Endothelial cell of umbilical vein (primary cell): ENCODE data around the gene CXCL13. TPM values are rescaled to one million over a fixed set of nuclear protein-coding genes. Genes with fewer than 3 reads are reported as not detected.

Experiments used
- BruUV-seq: library from RNA; stranded (reverse); fragments of 400-500 nt; replicated peaks from 2 replicates; lab custom pipeline; 2021; lab: Mats Ljungman, UMichigan
- CTCF ChIA-PET: fragments of 300-600, 350-600 bp; sonication (Branson Sonifier 250); formaldehyde crosslinking; loops from one replicate; lab custom pipeline; 2021; ENCODE audit warnings: antibody characterized with exemption, inconsistent platforms; lab: Charles Lee
- POLR2A ChIA-PET: fragments of 300-600, 350-600 bp; sonication (Branson Sonifier 250); formaldehyde crosslinking; loops from one replicate; lab custom pipeline; 2021; ENCODE audit warnings: antibody characterized with exemption, inconsistent platforms; lab: Charles Lee
- DNase-seq: peaks from one replicate; pipeline ENCODE4 v3.0.0-alpha.2; 2011; ENCODE audit warnings: low read depth, low spot score
- FAIRE-seq: peaks from 2 replicates; lab custom pipeline; 2011; peaks lifted over from hg19 to GRCh38; lab: Jason Lieb, UNC
- H2AFZ ChIP-seq: 2 replicates; pipeline ENCODE4 v1.6.0; 2012; ENCODE audit warnings: low read depth, low read length, control low read depth, inconsistent platforms
- H3K27ac ChIP-seq: 2 replicates; pipeline ENCODE4 v1.5.1; 2011; ENCODE audit warnings: low read depth, mild to moderate bottlenecking, control low read depth, low read length, moderate library complexity; ENCODE audit not compliant: insufficient read depth
- H3K27me3 ChIP-seq, 2 experiments: 2 replicates each; pipeline versions ENCODE4 v1.6.0 to v1.6.1; 2011; ENCODE audit warnings: low read length in 2 of 2, mixed read lengths in 1 of 2; ENCODE audit not compliant: control insufficient read depth in 2 of 2, insufficient read depth in 2 of 2
- H3K36me3 ChIP-seq, 2 experiments: 2 replicates in 1 of 2; 3 replicates in 1 of 2; pipeline ENCODE4 v1.5.1; 2011; ENCODE audit warnings: low read length in 2 of 2, mild to moderate bottlenecking in 1 of 2, moderate library complexity in 1 of 2; ENCODE audit not compliant: control insufficient read depth in 2 of 2, insufficient read depth in 2 of 2; ENCODE audit errors: extremely low read depth in 1 of 2
- H3K4me1 ChIP-seq: 3 replicates; pipeline ENCODE4 v1.5.1; 2011; ENCODE audit warnings: mild to moderate bottlenecking, low read length; ENCODE audit not compliant: control insufficient read depth, insufficient read depth; ENCODE audit errors: extremely low read depth
- H3K4me2 ChIP-seq: 2 replicates; pipeline ENCODE4 v1.6.1; 2011; ENCODE audit warnings: low read length, control low read depth, mixed read lengths; ENCODE audit not compliant: insufficient read depth
- H3K4me3 ChIP-seq, 3 experiments: fragments of 200-600 bp in 1 of 3; sonication (generic), shearing (Covaris generic) in 1 of 3; replicated peaks in 1 of 3; 2 replicates each; pipeline ENCODE4 v1.5.1; 2011 to 2016; ENCODE audit warnings: control low read depth in 3 of 3, low read length in 3 of 3, mild to moderate bottlenecking in 2 of 3, inconsistent platforms in 1 of 3, low read depth in 1 of 3, moderate library complexity in 1 of 3; ENCODE audit not compliant: insufficient read depth in 1 of 3
- H3K79me2 ChIP-seq: 2 replicates; pipeline ENCODE4 v1.6.0; 2012; ENCODE audit warnings: low read length, inconsistent platforms; ENCODE audit not compliant: control insufficient read depth, insufficient read depth
- H3K9ac ChIP-seq: replicated peaks from 2 replicates; pipeline ENCODE3; 2011; ENCODE audit warnings: low read length, control low read depth; ENCODE audit not compliant: insufficient read depth; ENCODE audit errors: extremely low read depth
- H3K9me1 ChIP-seq: replicated peaks from 3 replicates; pipeline ENCODE4 v1.6.0; 2011; ENCODE audit warnings: mild to moderate bottlenecking, low read length; ENCODE audit not compliant: control insufficient read depth, insufficient read depth; ENCODE audit errors: extremely low read depth
- H3K9me3 ChIP-seq: replicated peaks from 2 replicates; pipeline ENCODE4 v1.5.1; 2012; ENCODE audit warnings: low read length, inconsistent platforms; ENCODE audit not compliant: control insufficient read depth, insufficient read depth
- H4K20me1 ChIP-seq: replicated peaks from 2 replicates; pipeline ENCODE3; 2011; ENCODE audit warnings: mild to moderate bottlenecking, low read length; ENCODE audit not compliant: control insufficient read depth, insufficient read depth; ENCODE audit errors: extremely low read depth
- CTCF ChIP-seq, 2 donors: IDR thresholded peaks; 1 replicate in 1 of 2; 2 replicates in 1 of 2; pipeline ENCODE4 v1.5.1; 2011; ENCODE audit warnings: low read length in 2 of 2, mild to moderate bottlenecking in 2 of 2, moderate library complexity in 2 of 2, control low read depth in 1 of 2, inconsistent platforms in 1 of 2, low read depth in 1 of 2; ENCODE audit not compliant: insufficient read depth in 1 of 2; ENCODE audit errors: extremely low read depth in 1 of 2
- GATA2 ChIP-seq: IDR thresholded peaks from 2 replicates; pipeline ENCODE4 v1.7.0; 2011; ENCODE audit warnings: low read depth, mild to moderate bottlenecking, moderate library complexity, mixed read lengths, low read length; ENCODE audit not compliant: insufficient read length, insufficient read depth
- JUN ChIP-seq: IDR thresholded peaks from 2 replicates; pipeline ENCODE4 v1.6.1; 2011; ENCODE audit warnings: borderline replicate concordance, low read depth; ENCODE audit not compliant: insufficient read length, insufficient read depth
- MAX ChIP-seq: IDR thresholded peaks from 2 replicates; pipeline ENCODE4 v1.6.1; 2011; ENCODE audit not compliant: insufficient read depth, insufficient read length
- POLR2AphosphoS5 ChIP-seq: IDR thresholded peaks from 2 replicates; pipeline ENCODE4 v1.6.1; 2012; ENCODE audit warnings: low read depth, mild to moderate bottlenecking, control low read depth, low read length, moderate library complexity; ENCODE audit not compliant: insufficient read depth
- dilution Hi-C: fragments of 300-500 bp; cut with MboI; formaldehyde crosslinking; loops from one replicate; pipeline ENCODE4 v1.15.0; 2019; ENCODE audit warnings: low sequenced_read_pairs; ENCODE audit not compliant: extremely low pct_ligation_motif_present
- intact Hi-C: fragments of 100-400 bp; cut with micrococcal nuclease; formaldehyde crosslinking; loops from one replicate; pipeline ENCODE4 v1.10.0; 2022
- polyA plus RNA-seq, 4 experiments: library from polyadenylated mRNA; depleted of rRNA in 3 of 4; stranded (reverse) in 3 of 4; unstranded in 1 of 4; fragments of >200 nt; gene quantifications; 2 replicates each; pipeline versions ENCODE4 v1.2.1 to v1.2.3, GENCODE V29; 2011 to 2012; ENCODE audit warnings: missing spikeins in 1 of 4
- total RNA-seq: library from RNA; stranded (reverse); gene quantifications from 2 replicates; pipeline ENCODE4 v1.2.3, GENCODE V29; 2021

Gene CXCL13
- total and polyA plus RNA-seq, 2 donors (not counting 3 experiments of a cell fraction or from before 2014, with no cell fraction given): not detected

GRCh38 chr4:77613267-77613666 lies 7.6 kb downstream of the CXCL13 start:
- Histone ChIP-seq H3K79me2 (no peaks in the 10 kb centered on the region), H3K27ac (no peak overlapping the region), H3K9me3 (no peaks in the 10 kb centered on the region), H3K27me3 (peaks cover 16 to 23% of the 10 kb centered on the region in 2 experiments), H3K4me3 (no peak overlapping the region), H3K9me1 (no peaks in the 10 kb centered on the region), H3K36me3 (no peaks in the 10 kb centered on the region), H3K9ac (no peak overlapping the region), H3K4me1 (no peaks in the 10 kb centered on the region), H3K4me2 (no peak overlapping the region), H4K20me1 (no peaks in the 10 kb centered on the region), H2AFZ (no peak overlapping the region)
- intact Hi-C loops: no loop called here
- CTCF ChIA-PET: interaction anchor here (2.0 kb wide), 1 partner anchor 12 kb away, joined by 10 read pairs; no protein-coding TSS in a partner anchor
- FAIRE-seq (no peak), DNase-seq (no peak)
- dilution Hi-C loops: no loop called here
- no TSS peak for BruUV-seq
- no peak for TF ChIP-seq GATA2
- TF ChIP-seq POLR2AphosphoS5: no peak
- no peak for TF ChIP-seq CTCF (IDR thresholded peaks at IDR 0.05; ENCODE audit: extremely low read depth in 1 of 2, insufficient read depth in 1 of 2, low read depth in 1 of 2, low read length in 2 of 2)
- TF ChIP-seq MAX: no peak
- TF ChIP-seq JUN: no peak
- POLR2A ChIA-PET: no interaction called here
